Stimulated activated CD4-positive, alpha-beta T cell treated with anti-CD3 and anti-CD28 coated beads, Interleukin-4, amount 100 ng/mL, for 1 hour (primary cell): Measurements from ENCODE around the gene SPAG9.
"Not testable (repeated sequence)": the region's sequence is repeated elsewhere in the genome, so short reads cannot be mapped to it uniquely, and the experiment has no call there.

Experiments used
- DNase-seq: peaks from one replicate; pipeline ENCODE4 v3.0.0-alpha.2; 2020

SPAG9 gene

GRCh38 chr17:51135956-51136355, 15.3 kb upstream of the SPAG9 start:
- DNase-seq = no peak

GRCh38 chr17:51133365-51133764, 12.7 kb upstream of the SPAG9 start:
- no peak for DNase-seq

GRCh38 chr17:51132964-51133319, 12.3 kb upstream of the SPAG9 start:
- DNase-seq = no peak

- no peak for DNase-seq
Observed at GRCh38 chr17:51128076-51128475, 7.4 kb upstream of the SPAG9 start.

- no peak for DNase-seq
Observed at GRCh38 chr17:51124640-51125503, 4.2 kb upstream of the SPAG9 start.

- peak; percentile 12 for DNase-seq
Observed at GRCh38 chr17:51122473-51123115, 1.9 kb upstream of the SPAG9 start.

GRCh38 chr17:51121620-51122472, 1.2 kb upstream of the SPAG9 start:
- DNase-seq = peak; percentile 88

- peak; percentile 50 for DNase-seq
Observed at GRCh38 chr17:51120357-51120738, 320 bp downstream of the SPAG9 start.

- DNase-seq = peak; percentile 22
Observed at GRCh38 chr17:51119415-51120356, 982 bp downstream of the SPAG9 start.

- DNase-seq = no peak
Observed at GRCh38 chr17:51118330-51119195, 2.1 kb downstream of the SPAG9 start.

GRCh38 chr17:51115179-51115578, 5.5 kb downstream of the SPAG9 start:
- no peak for DNase-seq

GRCh38 chr17:51112303-51113222, 8.1 kb downstream of the SPAG9 start:
- not testable (repeated sequence) for DNase-seq

GRCh38 chr17:51107778-51108177, 12.9 kb downstream of the SPAG9 start:
- no peak for DNase-seq

- no peak for DNase-seq
Observed at GRCh38 chr17:51103451-51103850, 17.2 kb downstream of the SPAG9 start.

- DNase-seq = no peak
Observed at GRCh38 chr17:51103050-51103449, 17.6 kb downstream of the SPAG9 start.

GRCh38 chr17:51097708-51098446, 22.8 kb downstream of the SPAG9 start:
- no peak for DNase-seq

GRCh38 chr17:51091635-51092034, 29.0 kb downstream of the SPAG9 start:
- no peak for DNase-seq

GRCh38 chr17:51088868-51089267, 31.8 kb downstream of the SPAG9 start:
- not testable (repeated sequence) for DNase-seq

GRCh38 chr17:51088287-51088686, 32.4 kb downstream of the SPAG9 start:
- no peak for DNase-seq
